ENCODE measurements around the gene MMP11.

MMP11 gene

DNA sequence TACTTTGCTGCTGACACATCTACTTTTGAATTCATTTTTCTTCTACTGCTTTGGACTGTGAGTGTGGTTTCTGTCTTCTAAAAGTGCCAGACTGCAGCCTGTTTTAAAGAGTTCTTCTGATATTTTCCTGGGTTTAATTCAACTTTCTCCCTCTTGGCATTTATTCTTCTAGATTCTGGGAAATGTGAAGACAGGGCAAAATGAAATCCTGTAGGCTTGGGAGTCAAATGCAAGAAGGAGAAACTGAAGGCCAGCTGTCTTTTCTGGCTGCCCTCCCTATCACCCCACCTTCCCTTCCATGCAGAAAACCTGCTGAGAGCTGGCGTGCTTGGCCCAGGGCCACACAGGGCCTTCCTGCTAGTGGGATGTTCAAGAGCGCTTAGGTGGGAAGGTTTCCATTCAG lies 29.3 kb upstream of the MMP11 start:
- no peak overlapping the region for H3K27ac ChIP-seq (replicated peaks)
- H3K4me3 ChIP-seq (replicated peaks; ENCODE audit: insufficient read depth, low read length), result no peak overlapping the region
- H3K27me3 ChIP-seq (ENCODE audit: insufficient read depth, poor library complexity, severe bottlenecking), result no peaks in the 10 kb centered on the region
- TF ChIP-seq REST (IDR thresholded peaks at IDR 0.05; ENCODE audit: insufficient replicate concordance, low read depth) (no peak), SPI1 (IDR thresholded peaks at IDR 0.05; ENCODE audit: borderline replicate concordance, low read depth) (no peak), POLR2AphosphoS5 (IDR thresholded peaks at IDR 0.05; ENCODE audit: low read depth) (no peak), GABPA (IDR thresholded peaks at IDR 0.05; ENCODE audit: low read depth) (no peak)
- TF ChIP-seq, protein P1, sequence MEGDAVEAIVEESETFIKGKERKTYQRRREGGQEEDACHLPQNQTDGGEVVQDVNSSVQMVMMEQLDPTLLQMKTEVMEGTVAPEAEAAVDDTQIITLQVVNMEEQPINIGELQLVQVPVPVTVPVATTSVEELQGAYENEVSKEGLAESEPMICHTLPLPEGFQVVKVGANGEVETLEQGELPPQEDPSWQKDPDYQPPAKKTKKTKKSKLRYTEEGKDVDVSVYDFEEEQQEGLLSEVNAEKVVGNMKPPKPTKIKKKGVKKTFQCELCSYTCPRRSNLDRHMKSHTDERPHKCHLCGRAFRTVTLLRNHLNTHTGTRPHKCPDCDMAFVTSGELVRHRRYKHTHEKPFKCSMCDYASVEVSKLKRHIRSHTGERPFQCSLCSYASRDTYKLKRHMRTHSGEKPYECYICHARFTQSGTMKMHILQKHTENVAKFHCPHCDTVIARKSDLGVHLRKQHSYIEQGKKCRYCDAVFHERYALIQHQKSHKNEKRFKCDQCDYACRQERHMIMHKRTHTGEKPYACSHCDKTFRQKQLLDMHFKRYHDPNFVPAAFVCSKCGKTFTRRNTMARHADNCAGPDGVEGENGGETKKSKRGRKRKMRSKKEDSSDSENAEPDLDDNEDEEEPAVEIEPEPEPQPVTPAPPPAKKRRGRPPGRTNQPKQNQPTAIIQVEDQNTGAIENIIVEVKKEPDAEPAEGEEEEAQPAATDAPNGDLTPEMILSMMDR (IDR thresholded peaks at IDR 0.05; ENCODE audit: insufficient read depth, low read length), result no peak
- no peak for DNase-seq (ENCODE audit: low read depth in 1 of 2, low spot score in 1 of 2)

GRCh38 chr22:23744001-23744400 lies 28.6 kb upstream of the MMP11 start:
- no peak overlapping the region for H3K27ac ChIP-seq (replicated peaks)
- no peak for DNase-seq (ENCODE audit: low read depth in 1 of 2, low spot score in 1 of 2)
- TF ChIP-seq REST (IDR thresholded peaks at IDR 0.05; ENCODE audit: insufficient replicate concordance, low read depth) (no peak), GABPA (IDR thresholded peaks at IDR 0.05; ENCODE audit: low read depth) (no peak), POLR2AphosphoS5 (IDR thresholded peaks at IDR 0.05; ENCODE audit: low read depth) (no peak), SPI1 (IDR thresholded peaks at IDR 0.05; ENCODE audit: borderline replicate concordance, low read depth) (no peak)
- TF ChIP-seq, protein P1 (IDR thresholded peaks at IDR 0.05; ENCODE audit: insufficient read depth, low read length), result no peak
- no peak overlapping the region for H3K4me3 ChIP-seq (replicated peaks; ENCODE audit: insufficient read depth, low read length)
- no peaks in the 10 kb centered on the region for H3K27me3 ChIP-seq (ENCODE audit: insufficient read depth, poor library complexity, severe bottlenecking)

DNA sequence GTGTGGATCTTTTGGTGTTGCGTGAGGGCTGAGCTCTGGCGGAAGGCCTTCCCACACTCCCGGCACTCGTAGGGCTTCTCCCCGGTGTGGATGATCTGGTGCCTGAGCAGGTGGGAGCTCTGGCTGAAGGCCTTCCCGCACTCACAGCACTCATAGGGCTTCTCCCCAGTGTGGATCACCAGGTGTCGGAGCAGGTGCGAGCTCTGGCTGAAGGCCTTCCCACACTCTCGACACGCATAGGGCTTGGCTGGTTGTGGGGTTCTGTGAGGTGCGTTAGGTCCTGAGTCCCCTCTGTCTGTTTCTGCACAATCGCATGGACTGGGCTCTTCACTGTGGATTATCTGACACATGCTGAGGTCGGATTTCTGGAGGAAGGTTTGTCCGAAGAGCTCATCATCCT lies 28.2 kb upstream of the MMP11 start:
- no peaks in the 10 kb centered on the region for H3K27me3 ChIP-seq (ENCODE audit: insufficient read depth, poor library complexity, severe bottlenecking)
- no peak for DNase-seq (ENCODE audit: low read depth in 1 of 2, low spot score in 1 of 2)
- no peak overlapping the region for H3K4me3 ChIP-seq (replicated peaks; ENCODE audit: insufficient read depth, low read length)
- TF ChIP-seq POLR2AphosphoS5 (IDR thresholded peaks at IDR 0.05; ENCODE audit: low read depth) (no peak), REST (IDR thresholded peaks at IDR 0.05; ENCODE audit: insufficient replicate concordance, low read depth) (no peak)
- no peak overlapping the region for H3K27ac ChIP-seq (replicated peaks)

DNA sequence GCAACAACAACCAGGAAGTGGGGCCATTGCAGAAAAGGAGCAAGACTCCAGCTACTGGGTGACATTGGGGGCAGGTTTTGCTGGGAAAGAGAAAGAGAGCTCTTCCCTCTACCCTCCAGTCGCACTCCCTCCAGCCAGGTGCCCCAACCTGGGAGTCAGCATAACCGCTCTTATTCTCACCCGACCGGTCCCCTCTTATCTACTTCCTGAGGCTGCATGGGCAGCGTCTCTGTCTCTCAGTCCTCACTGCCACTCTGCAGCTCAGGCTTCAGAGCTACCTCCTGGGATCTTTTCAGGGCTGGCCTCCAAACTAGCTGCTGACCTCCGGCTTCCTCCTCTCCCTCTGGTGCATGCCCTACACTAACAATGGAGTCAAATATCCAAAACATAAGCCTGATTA lies 26.9 kb upstream of the MMP11 start:
- no peak overlapping the region for H3K27ac ChIP-seq (replicated peaks)
- TF ChIP-seq POLR2AphosphoS5 (IDR thresholded peaks at IDR 0.05; ENCODE audit: low read depth) (no peak), GABPA (IDR thresholded peaks at IDR 0.05; ENCODE audit: low read depth) (no peak), SPI1 (IDR thresholded peaks at IDR 0.05; ENCODE audit: borderline replicate concordance, low read depth) (no peak), REST (IDR thresholded peaks at IDR 0.05; ENCODE audit: insufficient replicate concordance, low read depth) (no peak)
- TF ChIP-seq, protein P1 (IDR thresholded peaks at IDR 0.05; ENCODE audit: insufficient read depth, low read length), result no peak
- H3K27me3 ChIP-seq (ENCODE audit: insufficient read depth, poor library complexity, severe bottlenecking), result no peaks in the 10 kb centered on the region
- no peak overlapping the region for H3K4me3 ChIP-seq (replicated peaks; ENCODE audit: insufficient read depth, low read length)
- DNase-seq (ENCODE audit: low read depth in 1 of 2, low spot score in 1 of 2), result no peak

Measured in HL-60 (cell line).